GM19452 (cell line): ENCODE data around the gene PKD1.
"Not testable (repeated sequence)": the region's sequence is repeated elsewhere in the genome, so short reads cannot be mapped to it uniquely, and the experiment has no call there.

Source experiments
- ATAC-seq: cut with Tn5 transposase; IDR thresholded peaks from one replicate; pipeline ENCODE4 v1.9.1; 2021; ENCODE audit not compliant: unreplicated experiment

The PKD1 gene

DNA sequence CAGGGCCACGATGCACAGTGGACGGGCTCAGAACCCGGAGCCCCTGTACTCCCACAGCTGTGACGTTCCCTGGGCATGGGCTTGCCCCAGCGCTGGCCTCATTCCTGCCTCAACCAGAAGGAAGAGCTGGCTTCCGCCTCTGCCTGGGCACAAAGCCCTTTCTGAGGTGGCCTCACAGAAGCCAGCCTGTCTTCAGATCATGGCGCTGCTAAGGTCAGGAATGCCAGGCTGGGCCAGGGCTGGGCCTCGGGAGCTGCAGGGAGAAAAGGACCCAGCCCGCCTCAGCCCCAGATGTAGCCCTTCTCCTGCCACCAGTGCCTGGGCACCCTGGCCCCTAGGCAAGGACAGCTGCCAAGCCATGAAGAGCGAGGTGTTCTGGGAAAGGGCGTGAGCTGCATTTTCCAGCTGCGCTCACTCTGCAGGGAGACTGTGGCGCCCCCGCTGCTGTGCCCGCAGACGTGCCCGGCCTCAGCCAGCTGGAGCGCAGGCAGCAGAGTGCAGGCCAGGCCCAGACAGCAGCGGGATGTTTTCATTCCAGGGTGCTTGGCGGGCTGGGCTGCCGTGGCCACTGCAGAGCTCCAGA, 9.4 kb downstream of the PKD1 start:
- ATAC-seq, result not testable (repeated sequence)

DNA sequence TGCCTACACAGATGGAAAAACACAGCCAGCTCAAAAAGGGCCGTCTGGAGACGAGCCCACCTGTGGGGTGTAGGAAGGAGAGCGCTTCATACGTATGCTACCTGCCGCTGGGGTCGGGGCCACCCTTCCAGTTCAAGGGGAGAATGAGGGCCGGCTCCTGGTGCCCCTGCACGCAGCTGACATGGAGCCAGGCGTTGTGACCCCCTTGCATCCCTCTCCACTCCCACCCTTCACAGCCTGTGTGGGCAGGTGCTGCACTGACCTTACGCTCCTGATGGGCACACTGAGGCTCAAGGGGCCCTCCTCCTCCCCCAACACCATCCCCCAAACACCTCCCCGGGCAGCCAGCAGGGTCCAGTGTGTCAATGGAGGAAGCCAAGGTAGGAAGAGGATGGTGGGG, 10.1 kb downstream of the PKD1 start:
- ATAC-seq, result not testable (repeated sequence)

DNA sequence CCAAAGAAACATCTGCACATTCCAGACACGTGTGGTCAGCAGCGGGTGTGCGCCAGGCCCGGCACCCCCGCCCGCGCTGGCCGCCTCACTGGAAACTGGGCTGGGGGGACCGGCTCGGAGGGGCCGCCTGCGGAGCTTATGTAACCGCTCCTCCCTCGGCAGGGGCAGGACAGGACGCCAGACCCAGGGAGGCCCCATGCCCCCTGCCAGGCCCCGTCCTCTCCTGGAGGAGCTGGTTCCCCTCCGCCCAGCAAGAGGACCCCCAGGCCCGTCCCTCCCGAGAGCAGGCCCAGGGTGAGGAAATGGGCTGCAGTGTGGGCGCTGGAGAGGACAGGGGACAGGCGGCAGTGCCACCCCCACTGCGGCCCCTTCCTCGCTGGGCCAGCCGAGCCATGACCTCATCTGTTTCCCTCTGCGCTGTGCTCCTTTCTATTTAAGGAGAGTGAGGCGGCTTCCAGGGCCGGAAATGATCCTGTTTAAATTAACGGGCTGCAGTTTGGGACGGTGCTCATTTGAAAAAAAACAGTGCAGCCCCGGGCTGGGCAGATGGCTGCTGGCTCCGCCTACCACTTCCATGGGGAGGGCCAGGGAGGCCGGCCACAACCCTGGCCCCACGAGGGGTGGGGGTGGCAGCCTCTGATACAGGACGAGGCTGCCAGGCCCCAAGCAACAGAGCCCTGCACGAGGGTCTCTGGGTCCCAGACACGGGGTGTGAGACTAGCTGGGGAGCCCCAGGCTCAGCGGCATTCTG, 10.8 kb downstream of the PKD1 start:
- not testable (repeated sequence) for ATAC-seq

DNA sequence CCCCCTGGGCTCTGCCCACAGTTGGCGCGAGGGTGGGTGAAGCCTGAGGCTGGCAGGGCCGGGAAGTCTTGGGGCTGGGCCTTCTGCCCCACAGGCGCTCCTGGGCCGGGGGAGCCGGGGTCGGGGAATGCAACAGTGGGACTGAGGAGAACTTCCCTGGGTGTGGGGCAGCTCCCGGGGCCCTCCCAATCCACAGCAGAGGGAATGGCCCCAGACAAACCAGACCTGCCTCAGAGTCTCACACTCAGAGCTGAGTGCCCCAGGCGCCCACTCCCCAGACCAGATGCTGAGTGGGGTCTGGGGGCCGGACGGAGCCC, 11.4 kb downstream of the PKD1 start:
- ATAC-seq, result not testable (repeated sequence)

DNA sequence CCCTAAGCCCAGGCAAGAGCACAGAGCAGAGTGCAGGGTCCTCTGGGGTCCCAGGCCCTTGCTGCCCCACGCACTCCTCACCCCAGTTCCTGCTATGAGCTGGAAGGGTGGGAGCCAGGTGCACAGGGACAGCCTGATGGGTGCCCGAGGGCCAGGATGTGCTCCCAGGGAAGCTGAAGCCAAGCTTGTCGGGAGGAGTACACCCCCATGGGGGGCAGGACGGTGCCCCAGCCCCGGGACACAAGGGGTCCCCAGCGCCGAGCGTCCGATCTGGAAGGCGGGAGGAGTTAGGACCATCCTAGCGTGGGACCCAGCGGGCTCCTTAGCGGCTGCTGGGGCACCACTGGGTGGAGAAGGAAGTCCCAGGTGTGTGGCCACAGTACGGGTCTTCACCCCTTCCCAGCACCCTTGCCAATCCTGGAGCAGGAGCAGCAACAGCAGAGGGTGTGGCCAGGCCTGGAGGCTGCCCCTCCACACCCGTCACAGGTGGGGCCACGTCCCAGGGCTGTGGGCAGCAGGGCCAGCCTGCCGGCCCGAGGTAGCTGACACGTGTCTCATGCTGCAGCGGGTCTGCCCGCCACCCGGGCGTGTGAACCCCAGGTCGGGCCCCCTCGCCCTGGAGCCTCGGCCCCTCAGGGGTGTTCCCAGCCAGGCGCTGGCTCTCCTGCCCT, 11.9 kb downstream of the PKD1 start:
- not testable (repeated sequence) for ATAC-seq

DNA sequence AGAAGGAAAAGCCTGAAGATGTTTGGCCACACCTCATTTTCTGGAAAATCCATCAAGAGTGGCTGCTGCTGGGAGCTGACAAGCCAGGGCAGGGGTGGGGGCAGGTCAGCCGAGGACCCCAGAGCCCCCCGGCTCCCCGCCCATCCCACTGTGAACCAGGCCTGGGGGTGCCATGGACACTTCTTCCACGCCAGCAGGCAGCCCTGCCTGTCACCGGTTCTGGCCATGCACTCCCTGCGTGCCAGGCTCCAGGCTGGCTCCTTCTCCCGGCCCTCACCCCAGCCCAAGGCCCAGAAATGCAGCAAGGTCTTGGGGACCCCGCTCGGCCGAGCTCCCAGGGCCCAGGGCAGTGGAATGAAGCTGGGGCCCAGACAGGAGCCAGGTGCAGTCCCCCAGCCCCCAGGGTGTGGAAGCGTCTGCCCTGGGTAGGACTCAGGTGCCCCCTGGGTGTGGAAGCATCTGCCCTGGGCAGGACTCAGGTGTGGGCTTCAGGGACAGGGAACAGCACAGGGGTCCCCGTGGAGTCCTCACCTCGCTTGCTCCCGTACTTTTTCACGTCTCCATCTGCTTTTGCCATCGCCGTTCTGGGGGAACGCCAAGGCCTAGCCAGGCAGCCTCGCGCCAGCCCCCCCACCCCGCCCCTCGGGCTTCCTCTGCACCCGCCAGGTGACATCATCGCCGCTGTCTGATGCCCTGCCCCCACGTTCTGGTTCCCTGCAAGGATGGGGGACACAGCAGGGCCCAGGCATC, 12.6 kb downstream of the PKD1 start:
- not testable (repeated sequence) for ATAC-seq

DNA sequence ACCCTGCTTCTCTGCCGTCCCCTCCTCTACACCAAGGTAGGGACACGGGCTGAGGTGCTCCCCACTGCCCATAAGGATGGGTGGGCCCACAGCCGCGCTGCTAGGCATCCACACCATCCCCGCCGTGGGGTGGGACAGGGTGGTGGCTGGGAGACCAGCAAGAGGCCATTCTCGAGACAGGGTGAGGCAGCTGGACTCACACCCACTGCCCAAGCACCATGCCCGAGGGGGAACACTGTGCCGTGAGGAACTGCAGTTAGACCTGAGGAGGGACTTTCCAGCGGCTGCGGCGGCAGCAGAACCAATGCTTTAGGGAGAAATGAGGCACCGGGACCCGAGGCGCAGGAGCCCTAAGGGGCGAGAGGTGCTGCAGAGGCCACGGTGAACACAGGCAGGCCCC, 13.3 kb downstream of the PKD1 start:
- no peak for ATAC-seq

DNA sequence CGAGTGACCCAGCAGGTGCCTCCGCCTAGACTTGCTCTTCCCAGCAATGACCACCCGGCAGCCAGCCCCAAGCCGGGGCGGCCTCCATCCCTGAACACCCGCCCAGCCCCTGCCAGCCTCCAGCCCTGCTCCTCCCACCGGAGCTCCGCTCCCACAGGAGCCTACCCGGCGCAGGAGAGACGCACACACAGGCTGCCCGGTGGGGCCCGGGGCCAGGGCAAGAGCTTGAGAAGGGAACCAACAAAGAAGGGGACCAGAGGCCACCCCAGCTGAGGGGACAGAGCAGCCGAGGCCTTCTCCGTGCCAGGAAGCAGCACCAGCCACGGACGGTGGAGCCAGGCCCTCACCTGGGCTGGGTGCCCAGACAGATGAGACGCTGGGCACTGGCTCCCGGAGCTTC, 13.8 kb downstream of the PKD1 start:
- ATAC-seq, result no peak

DNA sequence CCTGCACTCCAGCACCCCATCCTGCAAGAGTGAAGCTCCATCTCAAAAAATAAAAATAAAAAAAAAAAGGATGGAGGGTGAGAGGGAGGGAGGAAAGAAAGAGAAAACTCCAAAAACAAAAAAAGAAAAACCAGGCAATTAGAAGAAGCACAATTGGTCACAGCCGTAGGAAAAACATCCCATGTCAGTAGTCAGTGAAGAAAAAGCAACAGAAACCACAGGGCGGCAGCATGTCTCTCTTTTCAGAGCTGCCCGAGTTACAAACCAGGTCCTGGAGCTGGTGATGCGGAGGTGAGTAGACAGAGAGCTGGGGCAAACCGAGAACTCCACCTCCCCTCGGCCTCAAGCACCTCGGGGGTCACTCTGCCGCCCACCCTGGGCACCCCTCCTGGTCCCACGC, 14.4 kb downstream of the PKD1 start:
- ATAC-seq, result not testable (repeated sequence)

DNA sequence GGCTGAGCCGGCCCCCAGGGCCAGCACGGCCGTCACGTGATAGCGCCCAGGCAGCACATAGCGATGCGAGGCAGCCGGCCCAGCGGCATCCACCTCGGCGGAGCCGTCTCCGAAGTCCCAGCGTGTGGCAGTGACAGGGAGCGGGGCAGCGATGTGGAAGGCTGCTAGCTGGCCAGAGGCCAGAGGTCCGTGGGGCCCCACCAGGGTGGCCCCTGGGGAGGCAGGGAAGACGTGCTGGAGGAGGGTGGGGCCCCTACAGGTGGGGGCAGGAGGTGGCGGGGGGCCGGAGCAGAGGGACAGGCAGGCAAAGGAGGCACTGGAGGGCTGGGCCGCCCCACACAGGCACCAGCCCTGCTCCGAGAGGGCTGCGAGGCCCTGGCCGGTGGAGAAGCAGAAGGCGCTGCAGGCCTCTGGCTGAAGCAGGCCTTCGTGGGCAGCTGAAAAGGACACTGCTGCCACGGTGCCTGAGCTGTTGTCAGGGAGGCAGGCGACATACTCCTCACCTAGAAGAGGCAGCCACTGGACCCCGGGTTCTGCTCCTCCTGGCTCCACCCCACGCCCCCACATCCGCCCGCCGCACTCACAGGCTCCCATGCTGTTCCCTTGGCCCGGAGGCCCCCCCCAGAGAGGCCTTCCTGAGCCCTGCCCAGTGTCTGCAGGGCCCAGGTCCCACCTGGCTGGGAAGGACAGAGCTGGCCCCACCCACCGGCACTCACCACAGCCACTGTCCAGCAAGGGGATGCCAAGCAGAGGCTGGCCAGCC, 17.6 kb downstream of the PKD1 start:
- ATAC-seq, result not testable (repeated sequence)

DNA sequence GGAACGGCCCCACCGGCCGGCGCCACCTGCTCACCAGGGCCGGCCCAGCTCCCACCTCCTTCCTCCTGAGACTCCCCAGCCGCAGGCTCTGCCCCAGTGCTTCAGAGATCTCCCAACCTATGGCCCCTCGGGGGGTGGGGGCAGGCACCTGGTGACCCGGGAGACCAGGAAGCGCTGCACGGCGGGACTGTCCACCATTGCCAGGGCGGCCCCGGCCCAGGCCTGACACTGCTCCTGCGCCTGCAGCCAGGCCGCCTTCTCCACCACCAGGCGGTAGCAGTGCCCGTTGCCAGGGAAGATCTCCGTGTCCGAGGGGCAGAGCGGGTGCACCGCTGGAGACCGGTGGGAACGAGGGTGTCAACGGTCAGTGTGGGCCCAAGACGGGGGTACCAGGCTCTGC, 18.4 kb downstream of the PKD1 start:
- not testable (repeated sequence) for ATAC-seq

DNA sequence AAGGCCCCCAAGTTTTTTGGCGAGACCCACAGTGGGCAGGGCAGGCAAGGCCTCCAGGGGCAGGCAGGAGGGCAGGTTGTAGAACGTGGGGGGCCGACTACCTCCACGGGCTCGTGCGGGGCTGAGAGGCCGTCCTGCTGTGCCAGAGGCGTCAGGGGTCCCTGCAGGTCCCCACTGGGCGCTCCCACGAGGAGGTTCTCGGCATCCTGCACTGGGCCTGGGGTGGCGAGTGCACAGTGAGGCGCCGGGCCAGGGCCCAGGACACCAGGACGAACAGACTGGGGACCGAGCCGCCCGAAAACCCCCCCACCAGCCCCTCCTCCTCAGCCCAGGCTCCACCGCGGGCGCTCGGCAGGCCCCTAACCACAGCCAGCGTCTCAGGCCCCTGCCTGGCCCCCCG, 19.3 kb downstream of the PKD1 start:
- ATAC-seq, result not testable (repeated sequence)

DNA sequence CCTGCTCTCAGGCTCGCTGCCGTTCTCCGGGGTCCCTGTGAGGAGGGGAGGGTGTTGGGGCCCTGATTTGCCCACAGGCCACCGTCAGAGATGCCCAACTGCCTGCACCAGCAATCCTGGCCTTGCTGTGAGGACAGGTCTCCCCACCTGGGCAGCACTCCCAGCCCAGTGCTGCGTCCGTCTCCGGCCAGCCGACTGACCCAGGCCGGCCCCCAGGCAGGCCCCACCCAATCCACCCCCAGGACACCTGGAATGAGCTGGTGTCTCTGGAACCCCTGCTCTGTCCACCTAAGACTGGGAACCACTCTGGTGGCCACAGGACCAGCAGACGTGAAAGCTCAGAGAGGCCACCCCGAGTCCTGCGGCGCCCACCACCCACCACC, 20.1 kb downstream of the PKD1 start:
- no peak for ATAC-seq

DNA sequence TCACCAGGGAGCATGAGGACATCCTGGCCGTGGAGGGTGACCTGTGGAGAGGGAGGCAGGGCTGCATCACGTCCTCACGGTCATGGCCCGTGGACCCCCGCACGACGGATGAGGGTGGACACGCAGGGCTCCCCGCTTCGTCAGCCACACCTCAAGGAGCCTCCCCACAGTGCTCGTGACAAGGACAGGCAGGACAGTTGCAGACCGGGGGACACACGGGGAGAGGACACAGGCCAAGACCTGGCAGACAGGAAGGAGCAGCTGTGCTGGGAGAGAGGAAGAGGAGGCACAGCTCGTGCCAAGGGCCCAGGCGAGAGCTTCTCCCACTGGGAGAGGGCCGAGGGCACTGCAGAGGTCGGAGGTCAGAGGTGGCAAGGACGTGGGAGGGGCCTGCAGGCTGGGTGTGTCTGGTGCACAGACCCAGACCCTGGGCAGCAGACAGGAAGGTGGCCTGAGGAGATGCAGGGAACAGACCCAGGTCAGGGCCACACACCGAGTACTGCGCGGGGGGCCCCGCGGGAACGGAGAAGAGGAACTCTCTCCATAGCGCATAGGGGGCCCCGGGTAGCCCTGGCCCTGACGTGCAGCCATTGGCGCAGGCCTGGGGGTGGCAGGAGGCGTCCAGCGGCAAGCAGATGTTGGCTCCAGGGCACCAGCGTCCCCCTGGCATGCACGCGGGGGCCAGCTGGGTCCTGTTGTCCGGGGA, 20.7 kb downstream of the PKD1 start:
- not testable (repeated sequence) for ATAC-seq

DNA sequence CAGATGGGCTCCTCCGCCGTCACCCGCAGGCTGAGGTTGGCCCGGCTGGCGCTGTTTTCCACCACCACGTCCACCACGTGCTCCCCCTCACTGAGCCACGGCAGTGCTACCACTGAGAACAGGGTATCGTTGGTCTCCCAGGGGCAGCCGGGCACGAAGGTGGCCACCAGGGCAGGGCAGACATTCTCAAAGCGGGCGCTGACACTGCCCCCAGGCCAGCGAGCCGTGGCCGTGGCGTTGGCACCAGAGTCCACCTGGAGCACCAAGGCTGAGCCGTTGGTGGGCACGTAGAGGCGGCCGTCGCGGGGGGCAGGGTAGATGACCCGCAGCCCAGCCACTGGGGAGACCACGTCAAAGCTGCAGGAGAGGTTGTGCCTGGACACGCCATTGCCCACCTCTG, 21.5 kb downstream of the PKD1 start:
- ATAC-seq, result not testable (repeated sequence)

DNA sequence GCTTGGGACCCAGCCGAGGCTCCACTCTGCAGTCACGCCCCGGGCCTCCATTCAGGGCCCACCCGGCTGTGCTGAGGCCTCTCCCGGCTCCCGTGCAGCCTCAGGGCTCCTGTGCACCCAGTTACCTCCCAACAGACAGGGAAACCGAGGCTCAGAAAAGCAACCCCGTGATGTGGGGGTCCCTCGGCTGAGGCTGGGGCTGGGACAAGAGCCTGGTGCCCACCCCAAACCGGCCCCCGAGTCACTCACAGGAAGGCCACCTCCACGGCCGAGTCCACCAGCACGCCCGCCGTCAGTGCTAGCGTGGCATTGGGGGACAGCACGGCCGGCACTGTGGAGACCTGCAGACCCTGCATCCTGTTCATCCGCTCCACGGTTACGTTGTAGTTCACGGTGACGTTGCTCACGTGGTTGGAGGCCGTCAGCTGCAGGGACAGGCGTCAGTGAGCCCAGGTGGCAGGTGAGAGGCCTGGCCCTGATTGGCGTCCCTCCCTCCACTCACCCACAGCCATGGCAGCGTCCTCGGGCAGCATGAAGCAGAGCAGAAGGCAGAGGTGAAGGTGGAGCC, 23.1 kb downstream of the PKD1 start:
- not testable (repeated sequence) for ATAC-seq

DNA sequence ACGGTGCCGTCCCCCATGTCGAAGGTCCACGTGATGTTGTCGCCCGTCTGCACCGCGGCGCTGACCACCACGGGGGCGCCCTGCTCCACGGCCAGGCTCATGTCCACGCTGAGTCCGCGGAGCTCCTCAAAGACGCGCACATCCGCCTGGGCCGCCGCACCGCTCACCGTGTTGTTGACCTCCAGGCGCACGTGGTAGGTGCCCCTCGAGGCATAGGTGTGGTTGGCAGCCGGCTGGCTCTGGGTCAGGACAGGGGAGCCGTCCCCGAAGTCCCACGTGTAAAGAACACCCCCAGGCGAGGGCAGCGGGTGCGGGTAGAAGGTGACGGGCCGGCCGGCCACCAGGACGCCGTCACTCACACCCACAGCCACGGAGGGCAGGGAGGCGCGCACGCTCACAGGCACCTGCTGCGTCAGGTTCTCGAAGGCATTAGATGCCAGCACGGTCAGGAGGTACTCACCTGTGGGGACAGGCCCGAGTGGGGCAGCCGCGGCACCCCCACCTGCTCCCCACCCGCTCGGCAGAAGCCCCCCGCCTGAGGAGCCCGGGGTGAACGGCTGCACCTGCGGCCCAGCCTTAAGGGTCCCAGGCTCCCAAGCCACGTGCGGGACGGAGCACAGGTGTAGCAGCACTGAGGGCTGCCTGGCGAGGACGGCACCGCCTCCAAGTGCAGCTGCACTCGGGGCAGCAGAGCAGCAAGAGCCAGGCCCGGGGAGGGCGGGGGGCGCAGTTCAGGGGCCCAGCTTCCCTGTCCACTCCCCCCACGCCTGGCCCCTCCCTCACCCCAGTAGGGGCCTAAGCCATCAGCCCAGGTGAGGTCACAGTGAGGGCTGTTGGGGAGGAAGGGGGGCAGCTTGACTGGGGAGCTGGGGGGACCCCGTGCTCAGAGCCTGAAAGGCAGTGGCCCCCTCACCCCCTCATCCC, 24.0 kb downstream of the PKD1 start:
- not testable (repeated sequence) for ATAC-seq

DNA sequence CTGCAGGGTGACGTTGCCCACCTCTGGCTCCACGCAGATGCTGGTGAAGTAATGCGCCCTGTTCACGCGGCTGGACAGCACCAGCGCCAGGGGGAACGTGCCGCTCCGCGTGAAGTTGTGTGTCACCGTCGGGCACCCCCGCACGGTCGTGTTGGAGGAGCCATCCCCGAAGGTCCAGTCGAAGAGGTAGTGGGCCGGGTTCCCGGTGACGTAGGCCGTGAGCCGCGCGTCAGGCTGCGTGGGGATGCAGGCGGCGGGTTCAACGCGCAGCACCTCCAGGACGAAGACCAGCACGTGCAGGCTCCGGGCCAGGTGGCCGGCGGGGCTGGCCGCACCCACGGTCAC, 24.7 kb downstream of the PKD1 start:
- not testable (repeated sequence) for ATAC-seq
